Lower leg skin (tissue), 4 donors: ENCODE measurements around the gene KCNMB2. TPM values are rescaled to one million over a fixed set of nuclear protein-coding genes. Genes with fewer than 3 reads are reported as not detected.

Experiments
- DNase-seq, 2 donors: peaks; one replicate each; pipeline ENCODE4 v3.0.0-alpha.2; 2019; ENCODE audit warnings: low spot score in 2 of 2
- H3K4me3 ChIP-seq: fragments of 200-600 bp; sonication (generic); 2 replicates; pipeline ENCODE4 v1.5.1; 2017; ENCODE audit warnings: mild to moderate bottlenecking, low read depth; ENCODE audit not compliant: poor library complexity, severe bottlenecking
- POLR2A ChIP-seq, 2 donors: fragments of 450-650 bp; IDR thresholded peaks; one replicate each; pipeline ENCODE4 v1.6.1; 2016 to 2017; ENCODE audit warnings: antibody characterized with exemption in 2 of 2, mild to moderate bottlenecking in 1 of 2, moderate library complexity in 1 of 2
- WGBS, 2 donors: methylation state at CpG; one replicate each; pipeline ENCODE4 v1.1.5; 2018; 5-methylcytosine and 5-hydroxymethylcytosine counted together
- intact Hi-C: fragments of 100-400 bp; cut with DNase I; formaldehyde crosslinking; loops from one replicate; pipeline ENCODE4 v1.15.0; 2023; ENCODE audit warnings: low total_unique reads
- total RNA-seq, 4 donors: library from RNA; depleted of rRNA; stranded (reverse); fragments of >200 nt; gene quantifications; one replicate each; pipeline ENCODE4 v1.1.0, GENCODE V29; 2016
- TF ChIP-seq, protein P1 (sequence below), 3 donors: fragments of 450-650 bp; IDR thresholded peaks; one replicate each; pipeline ENCODE4 v1.5.1; 2016; ENCODE audit warnings: antibody characterized with exemption in 3 of 3, mild to moderate bottlenecking in 3 of 3, moderate library complexity in 2 of 3

The KCNMB2 gene
- total RNA-seq, 4 donors from 2014 or later, result not detected

DNA sequence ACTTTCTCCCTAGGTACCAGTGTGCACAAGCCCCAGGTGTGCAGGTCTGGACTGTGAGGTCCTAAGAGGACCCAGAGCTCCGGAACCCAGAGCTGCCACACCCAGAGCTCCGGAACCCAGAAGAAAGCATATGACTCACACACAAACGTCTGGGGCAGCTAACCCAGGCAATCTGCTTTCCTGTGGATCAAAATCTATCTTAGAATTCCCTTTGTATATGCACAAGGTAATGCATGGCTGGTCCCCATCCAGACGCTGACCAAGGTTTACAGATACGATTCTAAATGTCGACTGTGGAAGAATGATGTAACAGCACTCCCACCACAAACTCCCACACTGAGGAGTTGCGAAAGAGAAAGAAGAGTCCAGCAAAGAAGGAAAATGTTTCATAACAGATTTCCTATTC is 15.7 kb downstream of the KCNMB2 start:
- no peak overlapping the region for H3K4me3 ChIP-seq
- 47 to 49% methylated on average over 7 of the region's 7 CpGs for WGBS, 2 donors
- DNase-seq, result no peak
- intact Hi-C loops, result no loop called here
- no peak for TF ChIP-seq POLR2A (IDR thresholded peaks at IDR 0.05)
- TF ChIP-seq, protein P1, sequence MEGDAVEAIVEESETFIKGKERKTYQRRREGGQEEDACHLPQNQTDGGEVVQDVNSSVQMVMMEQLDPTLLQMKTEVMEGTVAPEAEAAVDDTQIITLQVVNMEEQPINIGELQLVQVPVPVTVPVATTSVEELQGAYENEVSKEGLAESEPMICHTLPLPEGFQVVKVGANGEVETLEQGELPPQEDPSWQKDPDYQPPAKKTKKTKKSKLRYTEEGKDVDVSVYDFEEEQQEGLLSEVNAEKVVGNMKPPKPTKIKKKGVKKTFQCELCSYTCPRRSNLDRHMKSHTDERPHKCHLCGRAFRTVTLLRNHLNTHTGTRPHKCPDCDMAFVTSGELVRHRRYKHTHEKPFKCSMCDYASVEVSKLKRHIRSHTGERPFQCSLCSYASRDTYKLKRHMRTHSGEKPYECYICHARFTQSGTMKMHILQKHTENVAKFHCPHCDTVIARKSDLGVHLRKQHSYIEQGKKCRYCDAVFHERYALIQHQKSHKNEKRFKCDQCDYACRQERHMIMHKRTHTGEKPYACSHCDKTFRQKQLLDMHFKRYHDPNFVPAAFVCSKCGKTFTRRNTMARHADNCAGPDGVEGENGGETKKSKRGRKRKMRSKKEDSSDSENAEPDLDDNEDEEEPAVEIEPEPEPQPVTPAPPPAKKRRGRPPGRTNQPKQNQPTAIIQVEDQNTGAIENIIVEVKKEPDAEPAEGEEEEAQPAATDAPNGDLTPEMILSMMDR (IDR thresholded peaks at IDR 0.05), result no peak

DNA sequence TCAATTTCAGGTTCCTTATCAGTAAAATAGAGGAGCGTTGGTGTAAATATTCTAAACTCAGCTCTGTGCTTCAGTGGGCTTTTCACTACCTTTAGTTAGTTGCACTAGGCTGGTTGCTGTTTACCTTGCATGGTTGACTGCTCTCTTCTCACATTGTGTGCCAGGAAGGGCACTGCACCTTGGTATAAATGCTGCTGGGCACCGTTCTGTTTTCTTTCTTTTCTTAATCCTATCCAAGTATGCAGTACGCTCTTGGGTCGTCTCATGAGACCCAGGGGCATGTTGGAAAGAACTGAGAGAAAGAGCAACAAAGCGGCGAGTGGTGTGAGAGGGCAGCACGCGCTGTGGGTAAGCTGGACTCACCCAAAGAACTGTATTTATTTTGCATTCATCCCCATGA is 22.4 kb downstream of the KCNMB2 start:
- no peak overlapping the region for H3K4me3 ChIP-seq
- intact Hi-C loops, result no loop called here
- 79% methylated on average over 8 of the region's 8 CpGs for WGBS, 2 donors
- TF ChIP-seq, protein P1 (IDR thresholded peaks at IDR 0.05), result no peak
- no peak for TF ChIP-seq POLR2A (IDR thresholded peaks at IDR 0.05)
- no peak for DNase-seq

DNA sequence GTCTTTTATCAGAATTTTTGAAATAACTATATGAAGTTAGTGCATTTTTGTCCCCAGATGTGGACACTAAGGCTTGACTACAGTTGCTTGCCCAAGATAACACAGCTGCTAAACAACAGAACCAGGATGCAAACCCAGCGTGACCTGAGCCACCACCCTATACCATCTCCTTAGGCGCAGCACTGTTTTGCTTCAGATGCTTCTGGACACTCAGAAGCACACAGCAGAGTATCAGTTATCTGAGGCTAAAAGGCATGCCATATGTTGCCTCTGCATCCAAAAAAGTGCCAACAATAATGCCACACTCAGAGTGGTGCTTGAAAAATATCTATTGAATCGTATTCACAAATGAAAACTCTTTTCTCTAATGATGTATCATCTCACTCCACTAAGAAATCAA is 24.5 kb downstream of the KCNMB2 start:
- TF ChIP-seq, protein P1 (IDR thresholded peaks at IDR 0.05), result no peak
- no peak for TF ChIP-seq POLR2A (IDR thresholded peaks at IDR 0.05)
- intact Hi-C loops, result no loop called here
- WGBS, 2 donors, result 60 to 74% methylated on average over 3 of the region's 3 CpGs
- no peak overlapping the region for H3K4me3 ChIP-seq
- no peak for DNase-seq

DNA sequence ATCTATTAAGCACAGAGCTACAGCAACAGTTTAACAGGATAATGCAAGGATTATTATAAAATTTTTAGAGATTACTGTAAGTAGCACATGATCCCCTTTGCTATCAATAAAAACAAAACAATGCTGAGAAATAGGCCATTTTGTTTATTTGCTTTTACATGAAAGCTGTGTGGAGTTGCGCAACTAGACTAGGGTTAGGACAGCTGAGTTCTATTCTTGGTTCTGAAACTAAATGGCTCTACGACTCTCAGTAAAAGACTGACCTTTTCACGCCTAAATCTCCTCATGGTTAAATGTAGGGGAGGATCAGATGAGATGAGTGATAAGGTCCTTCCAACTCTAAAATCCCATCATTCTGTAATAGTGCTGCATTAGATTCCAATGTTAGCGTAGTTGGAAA is 25.0 kb downstream of the KCNMB2 start:
- DNase-seq, result no peak
- no peak overlapping the region for H3K4me3 ChIP-seq
- 89 to 90% methylated on average over 4 of the region's 4 CpGs for WGBS, 2 donors
- TF ChIP-seq, protein P1 (IDR thresholded peaks at IDR 0.05), result no peak
- TF ChIP-seq POLR2A (IDR thresholded peaks at IDR 0.05), result no peak
- intact Hi-C loops, result no loop called here

DNA sequence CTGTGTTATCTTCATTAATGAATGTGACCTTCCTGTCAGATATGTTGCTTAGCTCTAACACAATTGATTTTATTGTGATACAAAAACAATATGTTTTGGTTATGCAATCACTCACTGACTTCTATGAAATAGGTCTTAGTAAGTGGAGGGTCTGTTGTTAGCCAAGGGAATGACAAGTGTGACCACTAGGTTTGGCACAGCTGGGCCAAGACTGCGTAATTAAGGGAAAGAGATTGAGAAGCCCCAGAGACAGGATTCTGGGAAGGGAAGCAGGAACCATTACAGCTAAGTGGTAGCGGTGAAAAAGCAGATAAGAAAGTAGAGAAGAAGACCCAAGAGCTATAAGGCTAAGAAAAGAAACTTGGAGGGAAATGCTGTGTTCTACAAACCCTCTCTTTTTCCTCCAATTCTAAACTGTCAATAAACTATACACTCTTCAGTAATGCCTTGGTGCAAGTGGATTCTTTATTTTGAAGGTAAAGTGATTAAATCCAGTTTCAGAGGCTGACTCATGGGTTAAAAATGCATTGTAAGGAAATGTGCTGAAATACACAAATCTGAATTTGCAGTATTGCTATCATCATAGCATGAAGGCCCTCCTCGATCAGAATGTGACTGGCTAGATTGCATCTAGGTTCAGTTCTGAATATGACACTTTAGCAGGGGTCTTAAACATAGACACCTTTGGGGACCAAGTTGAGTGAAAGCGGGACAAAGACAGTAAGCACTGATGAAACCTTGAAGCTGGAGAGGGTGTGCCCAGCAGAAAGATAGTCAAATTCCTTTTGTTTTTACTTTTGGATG is 26.1 kb downstream of the KCNMB2 start:
- no peak for DNase-seq
- TF ChIP-seq, protein P1 (IDR thresholded peaks at IDR 0.05), result no peak
- no peak for TF ChIP-seq POLR2A (IDR thresholded peaks at IDR 0.05)
- 71 to 73% methylated on average over 4 of the region's 4 CpGs for WGBS, 2 donors
- intact Hi-C loops, result no loop called here
- H3K4me3 ChIP-seq, result no peak overlapping the region

DNA sequence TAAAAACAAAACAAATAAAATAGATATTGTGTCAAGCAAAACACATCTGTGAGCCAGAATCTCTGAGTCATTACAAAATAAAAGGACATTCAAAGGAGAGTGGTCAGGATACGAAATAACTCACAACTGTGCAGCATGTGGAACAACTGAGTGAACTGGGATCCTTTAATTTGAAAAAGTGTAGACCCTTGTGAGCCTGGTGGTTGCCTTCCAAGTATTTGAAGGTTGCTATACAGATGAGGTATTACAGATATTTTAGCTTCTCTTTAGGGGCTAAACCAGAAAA is 26.7 kb downstream of the KCNMB2 start:
- no peak overlapping the region for H3K4me3 ChIP-seq
- 49 to 65% methylated on average over 1 of the region's 1 CpG for WGBS, 2 donors
- no peak for DNase-seq
- TF ChIP-seq, protein P1 (IDR thresholded peaks at IDR 0.05), result no peak
- TF ChIP-seq POLR2A (IDR thresholded peaks at IDR 0.05), result no peak
- intact Hi-C loops, result no loop called here
